Measurements from ENCODE around the gene FREM2.

The FREM2 gene

DNA sequence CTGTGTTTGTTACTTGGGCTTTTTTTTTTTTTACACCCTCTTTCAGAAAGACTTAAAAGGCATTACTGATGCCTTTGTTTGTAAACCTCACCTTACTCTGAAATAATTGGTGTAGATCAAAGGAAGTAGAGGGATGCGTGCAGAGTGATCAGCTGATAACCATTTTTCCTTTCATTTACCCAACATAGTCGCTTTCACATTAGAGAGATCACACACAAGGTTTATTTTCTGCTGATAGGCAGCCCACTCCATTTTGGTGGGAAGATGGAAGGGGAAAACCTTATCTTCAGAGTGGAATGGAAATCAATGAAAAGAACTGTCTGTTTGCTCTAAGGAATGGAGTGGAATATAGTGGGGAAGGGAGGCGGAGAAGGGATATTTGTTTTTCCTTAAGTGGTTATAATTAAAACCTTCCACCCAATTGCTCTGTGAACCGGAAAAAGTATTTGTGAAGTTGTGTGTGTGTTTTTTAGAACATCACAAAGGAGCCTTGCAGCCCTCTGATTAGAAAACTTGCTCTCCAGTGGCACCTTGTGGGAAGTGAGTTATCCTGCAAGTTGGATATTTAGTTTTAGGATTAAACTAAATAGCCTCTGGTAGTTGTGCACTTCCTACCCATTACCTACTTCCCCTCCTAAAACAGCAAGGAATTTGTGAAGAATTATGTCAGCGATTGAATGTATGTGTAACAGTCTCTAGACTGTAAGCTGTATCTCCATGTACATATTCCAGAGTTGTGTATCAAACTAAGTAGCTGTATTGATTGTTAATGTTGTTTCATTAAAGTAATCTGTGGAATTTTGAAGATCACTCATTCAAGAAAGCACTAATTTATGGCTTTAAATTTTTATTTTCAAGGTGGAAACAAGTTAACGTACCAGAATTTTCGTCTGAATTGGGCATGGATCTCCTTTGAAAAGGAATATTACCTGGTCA is 76.8 kb downstream of the FREM2 start:
- no peak for DNase-seq

DNA sequence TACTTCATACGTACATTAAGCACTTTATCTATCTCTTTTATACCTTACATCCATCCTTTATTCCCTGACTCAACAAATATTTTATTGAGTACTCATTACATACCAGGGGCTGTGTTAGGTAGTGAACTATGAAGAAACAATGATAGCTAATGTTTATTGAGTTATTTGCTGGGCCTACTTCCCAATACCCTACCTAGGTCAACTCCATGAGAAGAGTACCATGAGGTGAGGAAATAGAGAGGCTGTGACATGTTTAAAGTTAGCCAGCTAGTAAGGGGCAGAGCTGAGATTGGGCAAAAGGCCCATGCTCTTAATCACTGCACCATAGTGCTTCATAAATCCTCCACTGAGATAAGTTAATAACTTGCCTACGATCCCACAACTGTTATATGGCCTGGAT is 79.9 kb downstream of the FREM2 start:
- no peak for DNase-seq

DNA sequence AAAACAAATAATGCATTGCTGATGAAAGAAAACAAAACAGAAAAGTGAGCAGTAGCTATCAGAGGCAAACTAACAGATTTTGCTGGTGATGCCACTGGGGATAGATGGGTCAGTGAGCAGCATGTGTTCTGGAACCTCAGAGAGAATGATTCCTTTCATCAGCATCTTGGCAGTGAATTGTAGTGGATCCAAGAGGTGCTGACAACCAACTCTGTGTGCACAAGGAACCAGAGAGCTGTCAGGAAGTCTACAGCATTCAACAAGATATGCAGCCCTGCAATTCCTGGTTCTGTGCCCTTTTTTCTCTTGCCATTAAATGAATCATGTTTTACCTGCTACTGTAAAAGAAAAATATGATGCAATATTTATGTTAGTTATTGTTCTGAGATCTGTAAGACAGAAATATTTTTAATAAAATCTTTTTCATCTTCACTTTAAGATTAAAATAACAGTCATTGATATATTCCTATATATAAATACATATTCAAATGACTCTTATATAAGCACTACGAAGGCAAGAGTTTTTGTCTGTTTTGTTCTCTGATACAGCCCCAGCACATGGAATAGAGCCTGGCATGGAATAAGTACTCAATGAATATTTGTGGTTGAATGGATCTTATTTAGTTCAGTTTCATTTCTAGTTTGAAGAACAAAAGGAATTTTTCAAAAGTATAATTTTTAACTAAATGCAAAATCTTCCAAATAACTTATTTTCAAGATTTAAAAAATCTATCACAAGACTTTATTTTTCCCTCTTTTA is 80.8 kb downstream of the FREM2 start:
- no peak for DNase-seq

DNA sequence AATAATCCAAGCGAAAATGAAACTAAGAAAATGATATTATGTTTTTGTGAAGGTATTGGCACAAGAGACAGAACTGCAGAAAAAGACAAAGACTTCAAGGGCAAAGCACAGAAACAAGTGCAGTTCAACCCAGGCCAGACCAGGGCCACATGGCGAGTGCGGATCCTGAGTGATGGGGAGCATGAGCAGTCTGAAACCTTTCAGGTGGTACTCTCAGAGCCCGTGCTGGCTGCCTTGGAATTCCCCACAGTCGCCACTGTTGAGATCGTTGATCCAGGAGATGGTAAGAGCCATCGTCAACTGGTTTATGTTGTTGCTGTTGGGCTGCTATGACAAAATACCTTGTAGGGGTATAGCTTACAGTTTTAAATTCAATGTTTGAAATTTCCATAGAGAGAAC is 82.6 kb downstream of the FREM2 start:
- no peak for DNase-seq

DNA sequence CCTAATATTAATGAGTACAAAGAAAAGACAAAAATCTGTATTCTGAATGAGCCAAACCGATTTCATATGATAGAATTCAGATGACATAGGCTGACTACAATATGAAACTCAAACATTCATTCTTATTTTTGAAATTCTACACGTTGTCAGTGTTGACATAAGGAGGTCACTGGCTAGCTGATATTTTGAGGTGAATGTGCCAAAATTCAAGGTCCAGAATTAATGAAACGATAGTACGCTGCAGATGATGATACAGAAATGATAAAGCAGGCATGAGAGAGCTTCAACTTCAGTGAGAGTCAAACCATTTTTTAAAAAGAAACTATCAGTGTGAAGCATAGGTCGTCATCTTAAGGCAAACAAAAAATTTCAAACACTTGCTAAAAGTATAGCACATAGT is 88.2 kb downstream of the FREM2 start:
- DNase-seq: no peak

DNA sequence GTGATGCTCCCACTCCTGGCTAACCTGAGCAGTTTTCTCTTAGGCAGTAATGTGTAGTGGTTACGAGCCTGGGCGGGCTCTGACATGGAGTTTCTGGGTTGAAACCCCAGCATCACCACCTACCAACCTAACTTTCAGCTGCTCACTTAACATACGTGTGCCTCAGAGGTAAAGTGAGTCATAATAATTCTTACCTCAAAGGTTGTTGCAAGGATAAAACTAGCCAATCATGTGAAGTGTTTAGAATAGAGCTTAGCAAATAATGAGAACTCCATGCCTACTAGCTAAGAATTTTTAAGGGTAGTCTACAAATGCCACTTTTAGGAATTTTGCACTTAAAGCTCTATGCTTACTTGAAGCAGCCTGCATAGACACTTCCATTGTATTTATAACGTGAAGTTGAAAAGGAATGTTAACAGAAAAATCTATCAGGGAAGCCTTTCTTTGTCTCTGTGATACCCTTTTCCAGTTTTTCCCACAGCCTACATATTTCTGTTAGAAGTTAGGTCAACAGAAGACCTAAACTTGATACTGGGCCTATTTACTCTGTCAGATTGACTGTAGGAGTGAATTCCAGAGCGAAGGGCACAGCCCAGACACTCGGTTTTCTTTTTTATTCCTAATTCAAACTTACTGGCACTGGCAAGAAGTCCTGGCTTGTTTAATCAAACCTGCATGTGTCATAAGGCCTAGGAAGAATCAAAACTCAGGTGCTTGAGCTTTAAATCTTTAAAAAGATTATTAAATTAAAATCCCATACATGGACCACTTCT is 90.7 kb downstream of the FREM2 start:
- no peak for DNase-seq

DNA sequence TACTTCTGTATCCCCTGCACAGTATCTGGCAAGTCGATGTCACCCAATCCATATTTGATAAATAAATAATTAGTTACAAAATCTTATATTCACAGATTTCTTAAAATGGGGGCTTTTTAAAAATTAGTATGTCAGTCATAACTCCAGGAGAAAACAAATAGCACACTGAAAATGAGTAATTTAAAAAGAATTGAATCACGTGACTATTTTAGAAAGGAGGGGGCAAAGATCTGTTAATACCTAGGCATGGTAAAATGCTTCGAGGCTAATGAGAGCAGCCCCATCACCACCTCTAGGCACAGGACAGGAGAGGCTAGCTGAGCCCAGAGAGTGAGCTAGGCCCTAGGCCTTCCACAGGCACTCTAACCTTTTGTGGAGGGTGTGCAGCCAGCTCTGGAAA is 94.7 kb downstream of the FREM2 start:
- DNase-seq: no peak

DNA sequence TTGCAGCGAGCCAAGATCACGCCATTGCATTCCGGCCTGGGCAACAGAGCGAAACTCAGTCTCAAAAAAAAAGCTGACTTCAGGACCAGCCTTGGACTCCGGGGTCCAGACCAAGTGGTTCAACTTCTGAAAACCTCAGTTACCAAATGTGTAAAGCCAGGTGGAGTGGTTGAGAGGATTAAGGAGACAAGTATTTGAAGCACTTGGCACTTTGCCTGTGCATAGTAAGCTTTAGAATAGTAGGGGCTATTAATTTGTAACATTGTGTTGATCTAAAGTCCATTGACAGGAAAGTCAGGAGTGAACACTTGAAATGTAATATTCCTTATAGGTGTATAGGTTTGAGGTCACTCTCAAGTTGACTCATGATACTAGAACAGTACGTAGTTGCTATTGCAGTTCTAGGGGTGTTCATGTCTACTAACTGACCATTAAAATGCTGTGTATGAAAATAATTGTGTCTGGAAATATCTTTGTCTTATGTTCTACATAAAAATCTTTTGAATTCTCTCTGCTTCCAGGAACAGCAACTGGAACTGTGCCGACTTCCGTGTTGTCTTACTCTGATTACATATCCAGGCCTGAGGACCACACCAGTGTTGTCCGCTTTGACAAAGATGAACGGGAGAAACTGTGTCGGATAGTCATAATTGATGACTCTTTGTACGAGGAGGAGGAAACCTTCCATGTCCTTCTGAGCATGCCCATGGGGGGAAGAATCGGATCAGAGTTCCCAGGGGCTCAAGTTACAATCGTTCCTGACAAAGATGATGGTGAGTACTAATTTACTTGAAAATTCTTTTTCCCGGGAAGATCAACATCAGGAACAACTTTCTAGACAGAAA is 97.4 kb downstream of the FREM2 start:
- no peak for DNase-seq

DNA sequence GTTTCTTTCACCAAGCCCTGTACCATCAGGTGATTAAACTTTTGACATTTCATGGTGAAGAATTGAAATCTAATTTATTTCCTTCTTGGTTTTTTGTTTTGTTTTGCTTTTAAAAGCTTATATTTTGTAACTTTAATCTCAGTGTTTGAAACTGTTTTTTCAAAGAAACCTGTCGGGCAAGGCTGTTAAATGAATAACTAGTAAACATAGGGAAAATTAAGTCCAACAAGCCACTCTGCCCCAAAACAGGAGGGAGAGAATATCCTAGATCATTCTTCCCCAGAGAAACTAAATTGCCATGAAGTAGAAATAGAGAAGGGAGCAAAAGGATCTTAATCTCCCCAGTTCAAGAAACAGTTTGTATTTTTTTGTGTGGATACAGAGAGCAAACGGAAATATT is 98.2 kb downstream of the FREM2 start:
- no peak for DNase-seq

DNA sequence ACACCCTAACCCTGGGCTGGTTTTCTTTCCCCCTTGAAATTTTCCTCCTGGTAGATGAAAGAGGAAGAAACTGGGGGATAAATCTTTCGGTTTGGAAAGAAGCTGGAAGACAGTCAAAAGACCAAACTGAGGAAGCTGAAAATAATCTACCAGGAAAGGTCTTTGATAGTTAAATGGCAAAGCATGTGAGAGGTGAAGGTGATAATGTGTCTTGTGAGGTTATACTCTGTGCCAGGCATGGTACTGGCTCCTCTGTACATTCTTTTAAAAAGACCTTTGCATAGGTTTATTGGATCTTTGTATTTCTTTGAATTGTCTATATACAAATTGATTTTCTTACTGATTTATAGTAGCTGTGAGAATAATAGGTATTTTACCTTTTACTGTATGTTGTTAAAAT is 98.6 kb downstream of the FREM2 start:
- no peak for DNase-seq

DNA sequence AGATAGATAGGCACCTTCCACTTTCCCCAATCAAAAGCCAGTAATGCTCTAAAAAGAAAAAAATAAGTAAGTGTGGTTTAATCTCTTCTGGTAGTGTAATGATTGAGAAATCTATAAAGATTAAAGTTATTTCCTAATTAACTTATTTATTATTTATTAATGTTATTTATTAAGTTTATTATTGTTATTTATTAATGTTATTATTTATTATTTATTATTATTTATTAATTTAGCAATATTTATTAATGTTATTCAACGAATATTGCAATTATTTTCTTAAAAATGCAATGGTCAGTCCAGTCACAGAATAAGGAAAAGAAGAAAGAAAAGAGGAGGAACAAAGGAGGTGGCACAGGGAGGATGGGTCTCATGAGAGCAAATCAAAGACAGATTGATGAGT is 100.7 kb downstream of the FREM2 start:
- DNase-seq: no peak

DNA sequence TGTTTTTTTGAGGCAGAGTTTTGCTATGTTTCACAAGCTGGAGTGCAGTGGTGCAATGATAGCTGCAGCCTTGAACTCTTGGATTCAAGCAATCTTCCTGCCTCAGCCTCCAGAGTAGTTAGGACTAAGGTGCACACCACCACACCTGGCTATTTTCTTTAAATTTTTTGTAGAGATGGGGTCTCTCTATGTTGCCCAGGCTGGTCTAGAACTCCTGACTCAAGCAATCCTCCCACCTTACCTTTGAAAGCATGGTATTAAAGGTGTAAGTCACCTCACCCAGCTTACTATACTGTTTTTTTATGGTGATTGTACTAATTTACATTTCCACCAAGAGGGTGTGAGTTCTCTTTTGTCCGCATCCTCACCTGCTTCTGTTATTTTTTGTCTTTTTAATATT is 110.0 kb downstream of the FREM2 start:
- DNase-seq: no peak

DNA sequence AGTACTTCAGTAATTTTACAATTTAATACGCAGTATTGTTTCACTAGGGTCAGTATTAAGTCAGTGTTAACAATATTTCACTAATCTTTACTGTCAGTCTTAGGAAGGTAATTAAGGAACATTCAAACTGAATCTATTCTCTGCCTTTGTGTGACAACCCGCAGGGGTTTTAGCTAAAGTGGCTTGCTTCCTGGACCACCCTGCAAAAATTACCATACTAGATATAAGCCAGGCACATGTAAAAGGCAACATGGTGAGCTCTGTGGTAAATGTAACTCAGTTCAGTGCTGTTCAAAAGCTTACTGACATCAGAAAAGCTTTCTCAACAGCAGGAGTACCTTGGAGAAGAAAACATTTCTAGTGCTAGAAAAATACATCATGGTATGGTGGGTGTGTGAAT is 116.7 kb downstream of the FREM2 start:
- DNase-seq: no peak

DNA sequence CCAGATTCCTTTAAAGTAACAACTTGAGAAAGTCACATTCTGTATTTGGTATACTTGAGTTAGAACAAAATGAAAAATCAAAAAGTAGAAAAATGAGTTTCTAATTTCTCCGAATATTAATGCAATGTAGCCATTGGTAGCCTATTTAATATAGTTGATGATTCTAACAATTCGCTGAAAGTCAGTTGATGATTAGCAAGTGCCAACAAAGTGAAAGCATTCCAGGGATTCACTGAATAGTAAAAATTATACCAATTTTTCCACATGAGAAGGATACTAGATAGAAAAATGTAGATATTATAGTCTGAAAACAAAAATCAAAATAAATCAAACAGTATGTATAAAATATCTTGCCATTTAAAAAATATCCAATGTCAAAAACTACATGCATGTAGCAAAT is 117.2 kb downstream of the FREM2 start:
- no peak for DNase-seq

DNA sequence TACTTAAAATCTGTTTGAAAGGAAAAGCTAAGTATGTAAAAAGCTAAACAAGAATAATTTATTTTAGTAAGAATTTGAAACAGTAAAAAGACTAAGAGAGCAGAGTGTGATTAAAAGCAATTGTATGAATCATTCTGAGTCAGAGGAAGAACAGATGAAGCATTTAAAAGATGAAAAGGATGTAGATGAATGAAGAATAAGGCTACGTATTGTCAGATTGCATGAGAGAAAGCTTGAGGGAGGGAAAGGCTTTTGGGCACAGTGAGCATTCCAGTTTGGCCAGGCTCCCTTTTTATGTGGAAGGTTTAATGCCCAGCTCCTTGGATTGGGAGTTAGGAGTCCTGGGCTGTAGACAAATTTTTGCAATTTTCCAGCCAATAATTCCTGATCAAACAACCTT is 117.7 kb downstream of the FREM2 start:
- no peak for DNase-seq

DNA sequence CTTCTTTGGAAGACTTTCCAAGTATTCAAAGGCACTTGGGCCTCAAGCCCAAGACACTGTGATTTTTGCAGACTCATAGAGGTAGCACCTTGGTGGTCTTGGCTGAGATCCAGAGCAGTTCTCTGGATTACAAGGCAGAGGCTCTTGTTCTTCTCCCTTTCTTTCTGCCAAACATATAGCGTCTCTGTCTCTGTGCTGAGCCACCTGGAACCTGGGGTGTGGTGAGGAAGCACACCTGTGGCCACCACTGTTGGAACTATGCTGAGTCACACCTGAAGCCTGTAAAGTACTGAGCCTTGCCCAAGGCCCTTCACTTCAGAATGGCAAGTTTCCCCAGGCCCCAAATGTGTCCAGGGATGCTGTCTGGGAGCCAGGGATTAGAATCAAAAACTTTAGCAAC is 127.5 kb downstream of the FREM2 start:
- no peak for DNase-seq

DNA sequence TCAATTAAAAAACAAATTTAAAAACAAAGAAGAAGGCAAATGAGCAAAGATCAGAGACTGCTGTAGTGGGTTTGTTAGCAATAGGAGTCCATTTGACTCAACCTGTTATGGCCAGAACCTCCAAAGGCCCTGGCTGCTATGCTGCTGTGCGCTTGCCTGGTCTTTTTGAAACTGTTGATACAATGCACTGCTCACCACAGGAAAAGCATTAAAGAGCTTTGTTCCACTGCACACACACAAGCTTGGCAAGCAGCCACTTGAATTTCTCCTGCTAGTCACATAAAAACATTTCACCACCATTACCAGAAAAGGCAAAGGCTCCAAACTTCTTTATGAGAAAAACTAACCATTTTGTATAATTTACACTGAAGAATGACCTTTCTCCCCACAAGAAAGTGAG is 132.2 kb downstream of the FREM2 start:
- DNase-seq: no peak

DNA sequence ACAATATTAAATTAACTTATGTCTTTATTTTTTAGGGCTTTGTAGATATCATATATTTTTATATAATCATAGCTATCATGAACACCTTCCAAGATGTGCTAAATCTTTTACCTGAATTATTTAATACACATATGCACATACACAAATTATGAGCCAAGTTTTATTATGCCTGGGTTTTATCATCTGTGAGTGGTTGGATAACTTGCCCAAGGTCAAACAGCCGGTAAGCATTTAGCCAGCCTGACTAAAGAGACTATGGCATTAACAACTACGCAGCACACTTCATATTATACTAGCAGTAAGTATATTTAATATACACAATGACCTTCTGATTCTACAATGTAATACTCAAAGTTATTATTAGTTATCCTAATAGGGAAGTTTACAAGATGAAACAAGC is 132.7 kb downstream of the FREM2 start:
- DNase-seq: no peak

DNA sequence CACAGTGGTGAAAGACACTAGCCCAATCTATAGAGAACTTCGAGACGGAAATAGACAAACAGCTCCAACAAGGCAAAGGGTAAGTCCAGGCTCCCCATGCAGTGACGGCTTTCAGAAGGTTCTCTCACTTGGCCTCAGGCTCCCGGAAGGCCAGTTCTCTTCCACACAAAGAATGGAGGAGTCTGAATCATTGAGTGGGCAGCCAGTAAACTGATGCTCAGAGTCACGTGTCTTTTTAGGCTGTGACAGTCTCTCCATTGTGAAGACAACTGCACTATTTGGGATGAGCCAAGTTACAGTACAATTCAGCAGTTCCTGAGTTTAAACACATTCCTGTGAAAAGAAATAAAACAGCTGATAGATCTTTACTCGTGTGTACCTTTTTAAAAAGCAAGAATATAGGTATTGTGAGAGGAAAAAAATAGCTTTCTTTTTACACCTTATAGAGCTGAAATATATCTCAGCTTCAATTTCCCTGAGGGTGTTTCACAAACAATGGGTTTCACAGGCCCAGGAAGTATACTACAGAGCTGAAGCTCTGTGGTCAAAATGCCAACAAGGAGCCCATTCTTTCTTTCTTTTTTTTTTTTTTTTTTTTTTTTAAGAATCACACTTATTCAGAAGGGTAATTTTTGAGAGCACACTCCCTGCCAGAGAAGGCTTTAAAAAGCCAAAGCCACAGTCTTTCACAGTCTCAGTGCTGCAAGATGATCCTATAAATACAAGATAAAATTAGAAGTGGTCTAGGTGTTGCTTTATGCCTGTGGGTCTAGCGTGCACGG is 135.1 kb downstream of the FREM2 start:
- no peak for DNase-seq

DNA sequence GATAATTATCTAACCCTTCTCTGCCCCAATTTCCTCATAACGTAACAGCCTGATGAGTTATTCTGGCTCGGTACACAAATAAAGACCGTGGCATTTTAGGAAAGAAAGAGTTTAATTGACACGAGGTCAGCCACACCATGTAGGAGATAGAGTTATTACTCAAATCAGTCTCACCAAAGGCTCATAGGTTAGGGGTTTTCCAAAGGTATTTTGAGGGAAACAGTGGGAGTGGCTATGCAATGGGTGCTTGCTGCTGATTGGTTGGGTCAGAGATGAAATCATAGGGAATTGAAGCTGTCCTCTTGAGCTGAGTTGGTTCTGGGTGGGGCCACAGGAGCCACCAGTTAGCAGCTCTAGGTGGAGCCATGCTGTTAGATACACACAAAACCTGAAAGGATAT is 137.5 kb downstream of the FREM2 start:
- no peak for DNase-seq

DNA sequence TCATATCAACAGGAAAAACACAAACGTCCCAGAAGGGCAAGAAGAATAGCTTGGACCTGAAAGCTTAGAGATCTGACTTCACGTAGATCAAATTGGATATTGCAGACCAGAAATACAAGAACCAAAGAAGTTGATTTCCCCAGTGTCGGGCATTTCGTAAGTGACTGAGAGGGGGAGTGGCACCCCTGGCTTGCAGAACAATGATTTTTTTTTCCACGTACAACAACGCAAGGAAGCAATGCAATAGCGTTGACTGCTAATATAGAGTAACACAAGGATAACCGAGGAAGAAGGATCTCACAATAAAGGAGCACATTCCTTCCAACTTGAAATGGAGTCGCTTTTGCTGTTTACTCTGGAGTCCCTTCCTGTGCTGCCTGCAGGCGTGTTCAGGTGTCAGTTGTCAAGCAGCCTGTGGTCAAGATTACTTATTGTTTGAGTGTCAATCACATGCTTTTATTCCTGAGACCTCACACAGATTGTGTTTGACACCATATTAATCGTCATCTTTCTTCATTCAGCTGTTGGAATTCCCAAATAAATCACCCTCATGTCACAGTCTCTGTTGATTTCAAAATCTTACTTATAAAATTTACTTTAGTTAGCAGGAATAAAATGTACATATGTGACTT is 139.4 kb downstream of the FREM2 start:
- DNase-seq: no peak

All from activated naive CD4-positive, alpha-beta T cell treated with anti-CD3 and anti-CD28 coated beads, Interleukin-2, amount 50 U/mL, for 16 hours (primary cell).